GM19397 (cell line): ENCODE results near the gene C17orf100.

Experiments
- ATAC-seq: cut with Tn5 transposase; IDR thresholded peaks from one replicate; pipeline ENCODE4 v1.9.1; 2021; ENCODE audit warnings: mild to moderate bottlenecking, moderate library complexity; ENCODE audit not compliant: unreplicated experiment

The C17orf100 gene

DNA sequence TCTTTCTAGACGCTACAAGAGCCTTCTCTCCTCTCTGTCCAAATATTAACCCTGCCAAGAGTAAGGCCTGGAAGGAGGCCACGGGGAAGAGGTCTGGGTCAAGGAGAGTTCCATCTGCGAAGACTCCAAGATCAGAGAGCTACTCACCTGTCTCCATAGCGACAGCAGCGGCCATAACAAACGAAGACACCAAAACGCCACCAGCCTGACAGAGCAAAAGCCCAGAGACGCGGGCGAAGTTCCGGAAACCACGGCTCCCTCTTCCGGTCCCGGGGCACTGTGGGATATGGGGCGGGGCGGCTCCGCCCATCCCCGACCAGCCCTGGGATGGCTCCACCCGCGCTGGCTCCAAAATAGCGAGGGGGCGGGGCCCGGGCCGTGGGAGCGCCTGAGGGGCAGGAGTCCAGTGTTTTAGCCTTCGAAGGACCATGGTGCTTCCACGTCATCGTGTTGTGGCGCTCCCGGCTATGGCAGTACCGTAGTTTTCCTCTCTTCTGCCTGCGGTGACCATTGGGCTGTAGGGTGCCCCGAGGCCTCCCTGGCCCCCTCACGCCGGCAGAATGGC, at the start of gene C17orf100, which contains the start of gene MED31:
Gene C17orf100 (plus strand): TSS at position 409 of the 565 bp plus-strand sequence. CDS start 152 bp downstream, at position 561.
Gene MED31 (minus strand): TSS at position 252 of the 565 bp plus-strand sequence. CDS start 77 bp downstream, at position 175.
- peak; percentile 92 for ATAC-seq

DNA sequence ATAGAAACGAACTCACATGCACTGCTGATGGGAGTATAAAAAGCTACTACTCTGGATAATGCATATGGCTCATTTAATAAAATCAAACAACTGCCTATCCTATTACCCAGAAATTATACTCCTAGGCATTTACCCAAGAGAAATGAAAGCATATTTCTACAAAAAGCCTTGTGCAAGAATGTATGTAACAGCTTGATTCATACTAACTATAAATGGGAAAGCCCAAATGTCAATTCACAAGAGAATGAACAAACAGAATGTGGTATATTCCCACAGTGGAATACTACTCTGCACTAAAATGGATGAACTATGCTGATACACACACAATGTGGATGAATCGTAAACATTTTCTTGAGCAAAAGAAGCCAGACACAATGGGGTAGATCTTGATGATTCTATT, 49.4 kb upstream of the C17orf100 start:
- no peak for ATAC-seq

DNA sequence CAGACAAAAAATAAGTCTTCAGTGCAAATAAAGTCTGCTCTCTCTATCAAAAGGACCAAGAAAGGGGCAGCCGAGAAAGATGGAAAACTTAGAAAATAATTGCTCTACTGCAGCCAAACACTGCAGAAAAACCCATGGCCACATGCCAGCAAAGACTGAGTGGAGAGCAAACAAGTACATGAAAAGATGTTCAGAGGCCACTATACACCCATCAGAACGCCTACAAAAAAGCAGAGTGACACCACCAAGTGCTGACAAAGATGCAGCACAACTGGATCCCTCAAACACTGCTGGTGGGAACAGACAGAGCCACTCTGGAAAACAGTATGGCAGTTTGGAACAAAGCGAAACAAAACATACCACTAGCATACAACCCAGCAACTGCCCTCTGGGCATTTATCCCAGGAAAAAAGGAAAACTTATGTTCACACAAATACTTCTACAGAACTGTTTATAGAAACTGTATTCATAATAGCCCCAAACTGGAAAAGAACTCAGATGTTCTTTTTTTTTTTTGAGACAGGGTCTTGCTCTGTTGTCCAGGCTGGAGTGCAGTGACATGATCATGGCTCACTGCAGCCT, 47.7 kb upstream of the C17orf100 start:
- no peak for ATAC-seq

DNA sequence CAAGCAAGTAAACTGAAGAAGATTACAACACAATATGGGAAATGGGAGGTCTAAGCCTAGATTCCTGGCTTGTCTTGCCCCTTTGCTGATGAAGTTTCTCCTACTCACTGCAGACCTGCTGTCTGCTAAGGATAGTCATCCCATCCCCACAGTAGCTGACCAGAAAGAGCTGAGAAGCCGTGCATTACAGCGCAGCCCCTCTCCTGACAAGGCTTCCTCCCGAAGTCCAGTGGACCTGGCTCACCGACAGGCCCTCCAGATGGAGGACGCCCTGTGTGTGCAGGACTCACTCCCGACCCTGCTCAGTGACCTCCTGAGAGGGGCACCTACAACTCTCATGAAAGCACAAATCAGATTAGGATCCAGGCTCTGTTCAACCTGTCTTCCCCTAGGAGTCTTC, 46.4 kb upstream of the C17orf100 start:
- ATAC-seq = no peak

DNA sequence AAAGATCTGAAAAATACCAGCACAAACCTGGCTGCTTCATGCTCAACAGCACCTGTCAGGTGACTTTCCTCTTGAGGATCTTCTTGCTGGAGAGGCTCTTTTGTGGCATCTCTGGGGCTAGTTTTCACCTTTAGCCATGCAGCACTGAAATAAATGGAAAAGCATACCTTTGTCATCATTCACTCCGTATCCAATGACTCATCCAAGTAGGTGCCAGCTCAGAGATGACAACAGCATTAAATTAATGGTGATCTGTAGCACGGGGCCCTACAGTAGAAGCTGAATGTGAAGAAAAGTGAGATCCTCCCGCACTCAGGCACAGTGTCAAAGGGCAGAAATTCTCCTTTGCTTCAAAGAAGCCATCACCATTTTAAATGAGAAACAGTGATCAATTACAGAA, 43.2 kb upstream of the C17orf100 start:
- ATAC-seq = no peak

DNA sequence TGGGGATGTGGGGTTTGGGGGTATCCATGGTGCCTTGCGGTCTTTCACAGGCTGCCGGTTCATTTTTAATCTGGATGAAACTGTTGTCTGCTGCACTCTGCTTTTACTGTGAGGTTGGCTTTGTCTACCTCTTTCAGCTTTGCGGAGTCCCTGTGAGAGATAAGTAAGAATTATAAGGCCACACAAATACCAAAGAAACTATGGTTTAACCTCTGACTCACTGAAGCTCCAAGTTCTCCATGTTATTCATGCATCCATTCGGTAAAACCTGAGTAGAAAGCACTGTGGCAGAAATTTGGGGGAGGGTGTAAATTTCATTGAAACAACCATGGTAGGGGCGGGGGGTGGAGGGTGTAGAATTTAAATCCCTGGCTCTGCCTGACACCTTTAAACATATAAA, 41.6 kb upstream of the C17orf100 start:
- ATAC-seq = no peak

DNA sequence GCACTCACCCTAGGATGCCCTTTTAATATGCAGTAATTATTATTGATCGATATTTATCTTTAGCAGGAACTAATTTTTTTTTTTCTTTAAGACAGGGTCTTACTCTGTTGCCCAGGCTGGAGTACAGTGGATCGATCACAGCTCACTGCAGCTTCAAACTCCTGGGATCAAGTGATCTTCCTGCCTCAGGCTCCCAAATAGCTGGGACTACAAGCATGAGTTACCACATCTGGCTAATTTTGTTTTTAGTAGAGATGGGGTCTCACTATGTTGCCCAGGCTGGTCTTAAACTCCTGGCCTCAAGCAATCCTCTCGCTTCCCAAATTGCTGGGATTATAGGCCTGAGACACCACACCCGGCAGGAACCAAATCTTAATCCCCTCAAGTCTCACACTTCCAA, 40.3 kb upstream of the C17orf100 start:
- no peak for ATAC-seq

DNA sequence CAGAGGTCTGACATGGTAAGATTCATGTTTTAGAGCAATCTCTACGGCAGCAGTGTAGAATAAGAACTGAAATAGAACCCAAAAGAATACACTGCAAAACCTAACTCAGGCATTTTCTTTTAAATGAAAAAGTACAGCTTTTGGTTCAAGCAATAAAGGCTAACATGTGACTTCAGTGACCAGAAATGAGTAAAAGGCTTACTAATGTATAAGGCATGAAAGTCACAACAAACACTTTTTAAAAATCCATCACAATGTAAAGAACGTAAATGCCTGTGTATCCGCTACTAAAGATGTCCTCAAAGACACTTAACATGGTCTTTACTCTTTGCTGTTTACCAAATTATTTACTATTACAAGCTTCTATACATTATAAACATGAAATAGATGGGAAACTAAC, 27.6 kb upstream of the C17orf100 start:
- ATAC-seq = no peak

DNA sequence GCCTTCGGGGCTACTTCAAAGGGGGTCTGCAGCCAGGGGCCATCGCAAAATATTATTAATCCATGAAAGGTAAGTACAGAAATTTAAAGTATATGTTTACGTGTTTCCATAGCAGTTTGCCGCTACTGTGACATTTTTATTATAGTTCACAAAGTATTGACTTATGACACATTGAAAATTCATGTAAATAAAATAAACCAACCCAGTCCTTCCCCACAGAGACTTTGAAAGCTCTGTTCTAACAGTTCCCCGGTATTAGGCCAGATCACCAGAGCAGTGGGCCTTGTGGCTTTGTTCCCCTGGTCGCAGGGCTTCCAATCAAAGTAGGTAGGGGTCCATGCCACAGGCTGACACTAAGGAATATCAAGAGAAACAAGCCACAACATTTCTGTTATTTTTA, 24.9 kb upstream of the C17orf100 start:
- ATAC-seq = no peak

DNA sequence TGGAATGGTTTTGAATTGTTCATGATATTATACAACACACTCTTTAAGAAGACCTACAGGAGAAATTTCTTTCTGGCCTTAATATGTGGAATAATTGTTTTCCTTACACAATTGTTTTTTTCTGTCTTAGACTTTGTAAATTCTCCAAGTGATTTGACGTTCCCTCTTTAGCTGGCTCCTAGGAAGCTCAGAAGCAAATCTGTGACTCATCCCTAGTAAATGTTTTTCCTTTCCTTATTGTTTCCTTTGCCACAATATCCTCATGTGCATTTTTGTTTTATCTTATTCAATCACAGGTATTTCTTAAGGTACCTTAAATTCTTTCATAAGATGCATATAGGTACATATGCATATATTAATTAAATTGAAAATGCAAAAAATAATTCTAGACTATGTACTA, 24.5 kb upstream of the C17orf100 start:
- no peak for ATAC-seq

DNA sequence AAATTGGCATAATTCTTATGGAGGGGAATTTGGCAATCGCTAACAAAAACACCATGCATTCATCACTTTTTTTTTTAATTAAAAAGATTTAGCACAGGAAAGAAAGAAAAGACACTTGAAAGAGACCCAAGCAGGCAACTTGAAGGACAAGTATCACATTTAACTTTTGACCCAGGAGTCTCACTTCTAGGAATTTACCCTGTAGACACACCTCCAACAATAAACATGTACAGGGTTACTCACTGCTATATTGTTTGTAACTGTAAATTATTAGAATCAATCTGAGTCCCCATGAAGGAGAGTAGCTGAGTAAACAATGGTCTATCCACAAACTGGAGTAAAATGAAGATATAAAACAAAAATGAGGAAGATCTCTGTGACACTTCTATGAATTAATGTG, 21.2 kb upstream of the C17orf100 start:
- no peak for ATAC-seq

DNA sequence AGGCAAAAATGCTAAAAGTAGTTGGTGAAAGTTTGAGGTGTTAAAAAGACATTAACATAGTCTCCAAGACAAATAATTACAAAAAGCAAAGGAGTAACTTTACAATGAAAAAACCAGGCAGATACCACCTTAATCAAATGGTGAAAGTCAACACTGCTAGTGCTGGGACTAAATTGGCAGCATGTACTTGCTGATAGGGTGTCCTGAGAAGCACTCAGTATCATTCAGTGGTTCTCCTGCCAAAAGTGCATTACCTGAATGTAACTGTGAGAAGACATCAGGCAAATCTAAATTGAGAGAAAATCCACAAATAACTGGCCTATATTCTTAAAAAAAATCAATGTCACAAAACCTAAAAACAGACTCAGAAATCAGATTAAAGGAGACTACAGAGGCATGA, 19.0 kb upstream of the C17orf100 start:
- no peak for ATAC-seq

DNA sequence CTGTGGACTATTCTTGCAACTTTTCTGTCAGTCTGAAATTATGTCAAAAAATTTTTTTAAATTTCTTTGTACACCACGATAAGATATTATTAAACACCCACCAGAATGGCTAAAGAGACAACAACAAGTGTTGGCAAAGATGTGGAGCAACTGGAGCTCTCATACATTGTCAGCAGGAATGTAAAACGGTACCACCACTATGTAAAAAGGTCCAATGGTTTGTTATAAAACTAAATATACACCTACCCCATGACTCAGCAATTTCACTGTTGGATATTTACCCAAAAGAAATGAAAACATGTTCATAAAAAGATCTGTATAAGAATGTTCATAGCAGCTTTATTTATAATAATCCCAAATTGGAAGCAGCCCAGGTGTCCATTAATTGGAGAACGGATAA, 18.3 kb upstream of the C17orf100 start:
- ATAC-seq = no peak

DNA sequence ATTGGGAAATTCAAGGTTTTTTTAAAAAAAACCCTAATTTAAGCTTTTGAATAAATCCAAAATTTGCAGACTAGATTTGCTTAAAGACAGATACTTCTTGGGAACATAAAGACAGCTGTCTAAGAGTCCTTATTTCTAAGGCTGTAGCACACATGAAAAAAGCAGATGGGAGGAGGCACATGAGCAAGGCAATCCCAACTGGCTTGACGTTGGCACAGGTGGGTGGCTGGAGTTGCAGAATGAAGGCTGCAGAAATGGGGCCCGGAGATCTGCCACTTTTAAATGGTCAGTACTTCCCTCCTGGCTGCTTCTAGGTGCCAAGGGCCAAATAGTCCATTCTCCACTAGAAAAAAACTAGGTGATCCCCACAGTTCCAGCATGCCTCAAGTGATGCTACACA, 15.5 kb upstream of the C17orf100 start:
- no peak for ATAC-seq

DNA sequence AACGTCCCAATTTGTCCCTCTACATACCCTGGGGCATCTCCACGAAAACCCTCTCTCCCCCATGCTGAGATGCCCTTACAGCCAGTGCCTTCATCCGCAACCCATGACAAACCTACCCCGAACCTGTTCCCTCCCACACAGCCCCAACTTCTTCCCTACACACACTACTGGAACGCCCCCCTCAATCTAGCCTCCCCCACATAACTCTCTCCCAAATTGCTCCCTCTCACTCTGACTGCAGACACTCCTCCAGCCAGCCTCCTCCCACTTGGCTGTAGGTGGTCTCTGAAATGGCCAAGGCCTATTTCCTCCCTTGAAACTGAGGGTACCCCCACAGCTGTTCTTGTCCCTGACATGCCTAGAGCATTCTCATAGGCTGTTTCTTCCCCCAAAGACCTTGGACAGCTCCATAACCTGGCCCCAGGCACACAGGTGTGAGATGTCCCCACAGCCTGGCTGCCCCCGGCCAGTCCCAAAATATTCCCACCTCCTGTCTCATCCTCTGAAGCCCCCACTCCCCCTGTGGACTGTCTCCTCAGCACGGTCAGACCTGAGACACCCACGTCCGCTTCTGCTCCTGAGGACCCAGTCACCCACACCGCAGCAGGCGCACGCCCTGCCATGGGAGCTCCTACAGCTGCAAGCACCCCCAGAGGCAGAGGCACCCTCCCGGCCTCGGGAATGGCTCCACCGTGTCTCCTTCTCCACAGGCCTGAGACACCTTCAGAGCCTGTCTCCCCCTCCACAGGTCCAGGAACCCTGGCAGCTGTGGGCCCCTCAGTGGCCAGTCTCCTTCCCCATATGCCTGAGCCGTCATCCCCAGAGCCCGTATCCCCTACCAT, 14.7 kb upstream of the C17orf100 start:
- ATAC-seq = no peak

DNA sequence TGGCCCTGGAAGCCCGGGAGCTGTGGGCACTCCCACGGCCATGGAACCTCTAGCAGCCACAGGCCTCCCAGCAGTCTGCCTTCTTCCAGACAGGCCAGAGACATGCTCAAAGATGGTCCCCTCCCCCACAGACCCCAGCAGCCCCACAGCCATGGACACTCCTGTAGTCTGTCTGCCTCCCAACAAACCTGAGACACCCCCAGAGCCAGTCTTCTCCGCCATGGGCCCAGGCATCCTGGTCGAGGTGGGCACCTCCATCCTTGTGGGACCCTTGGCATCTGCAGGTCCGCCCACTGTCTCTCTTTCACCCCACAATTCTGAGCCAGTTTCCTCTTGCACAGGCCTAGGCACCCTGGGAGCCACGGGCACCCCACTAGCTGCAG, 14.1 kb upstream of the C17orf100 start:
- ATAC-seq = no peak

DNA sequence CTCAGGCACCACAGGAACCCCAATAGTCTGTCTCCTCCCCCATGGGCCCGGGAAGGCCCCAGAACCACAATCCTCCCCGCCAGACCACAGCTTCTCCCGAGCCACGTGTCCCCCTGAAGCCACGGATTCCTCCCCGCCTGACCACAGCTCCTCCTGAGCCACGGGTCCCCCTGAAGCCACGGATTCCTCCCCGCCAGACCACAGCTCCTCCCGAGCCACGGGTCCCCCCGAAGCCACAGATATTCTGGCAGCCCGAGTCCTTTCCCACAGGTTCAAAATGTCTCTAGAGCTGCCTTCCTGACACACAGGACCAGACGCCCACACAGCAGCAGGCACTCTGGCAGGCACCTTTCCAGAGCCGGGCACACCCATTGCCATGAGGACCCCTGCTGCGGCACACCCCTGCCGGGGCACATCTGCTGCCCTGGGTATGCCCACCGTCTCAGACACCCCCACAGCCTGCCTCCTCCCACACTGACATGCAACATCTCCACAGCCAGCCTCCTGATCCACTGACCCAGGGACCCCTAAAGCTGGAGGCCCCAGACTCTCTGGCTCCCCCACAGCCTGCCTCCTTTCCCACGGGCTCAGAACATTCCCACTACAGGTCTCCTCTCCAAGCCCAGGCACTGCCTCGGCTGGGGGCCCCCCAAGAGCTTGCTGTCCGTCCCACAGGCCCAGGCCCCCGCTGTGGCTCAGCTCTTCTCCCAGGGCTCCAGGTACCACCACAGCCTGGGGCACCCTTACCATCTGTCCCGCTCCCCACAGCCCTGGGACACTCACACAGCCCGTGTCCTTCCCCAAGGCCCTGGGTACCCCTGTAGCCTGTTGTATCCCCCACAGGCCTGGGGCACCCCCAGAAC, 13.3 kb upstream of the C17orf100 start:
- ATAC-seq = no peak

DNA sequence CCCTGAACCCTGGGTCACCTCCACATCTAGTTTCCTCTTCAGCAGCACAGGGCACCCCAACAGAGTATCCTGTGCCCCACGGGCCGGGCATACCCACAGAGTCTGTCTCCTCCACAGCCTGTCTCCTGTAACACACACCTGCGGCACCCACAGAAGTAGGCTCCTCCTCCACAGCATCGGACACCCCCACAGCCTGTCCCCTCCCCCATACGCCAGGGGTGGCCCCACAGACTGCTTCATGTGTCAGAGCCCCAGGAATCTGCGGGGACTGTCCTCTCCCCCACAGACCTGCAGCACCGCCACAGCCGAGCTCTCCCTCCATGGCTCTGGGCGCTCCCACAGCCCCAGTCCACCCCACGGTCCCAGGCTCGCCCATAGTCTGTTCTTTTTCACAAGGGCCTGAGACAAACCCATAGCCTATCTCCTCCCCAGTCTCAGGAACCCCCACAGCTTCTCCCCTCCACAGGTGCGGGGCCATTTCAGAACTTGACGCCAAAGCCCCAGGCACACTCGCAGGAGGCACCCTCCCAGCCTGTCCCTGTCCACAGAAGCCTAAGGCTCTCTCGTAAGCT, 12.5 kb upstream of the C17orf100 start:
- no peak for ATAC-seq

DNA sequence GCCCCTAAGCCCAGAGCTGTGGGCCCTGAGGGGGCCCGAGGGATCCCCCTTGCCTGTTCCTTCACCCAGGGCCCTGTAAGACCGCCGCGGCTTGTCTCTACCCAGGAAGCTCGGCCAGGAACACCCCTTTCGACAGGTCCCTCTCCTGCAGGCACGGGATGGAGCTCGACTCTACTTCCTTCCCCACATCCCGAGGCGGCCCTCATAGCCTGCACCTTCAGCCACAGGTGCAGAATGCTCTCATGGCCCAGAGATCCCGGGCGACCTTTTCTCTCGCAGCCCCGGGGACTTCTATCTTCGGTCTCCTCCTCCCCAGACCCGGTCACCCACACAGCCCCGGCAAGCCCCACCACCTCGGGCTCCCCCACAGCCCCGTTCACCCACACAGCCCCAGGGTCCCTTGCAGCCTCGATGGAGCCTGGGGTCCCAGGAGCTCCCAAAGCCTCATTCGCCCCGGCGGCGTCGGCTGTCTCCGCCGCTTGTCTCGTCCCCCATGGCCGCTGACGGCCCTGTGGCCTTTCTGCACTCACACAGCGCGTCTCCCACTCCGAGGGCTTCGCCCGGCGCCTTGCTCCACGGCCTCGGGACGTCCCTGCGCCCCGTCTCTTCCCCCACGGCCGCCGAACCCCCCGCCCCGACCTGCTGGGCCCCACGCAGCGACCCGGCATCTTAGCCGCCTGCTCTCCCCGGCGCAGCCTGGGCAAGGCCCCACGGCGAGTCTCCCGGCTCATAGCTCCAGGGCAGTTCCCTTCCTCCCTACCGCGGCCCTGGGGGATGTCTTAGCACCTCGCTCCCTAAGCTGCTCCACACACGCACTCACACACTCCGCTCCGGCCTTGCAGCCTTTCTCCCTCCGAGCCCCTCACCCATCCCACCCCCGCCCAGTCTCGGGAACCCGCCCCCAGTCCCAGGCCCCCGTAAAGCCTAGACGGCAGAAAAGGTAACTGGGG, 11.7 kb upstream of the C17orf100 start:
- ATAC-seq = no peak
